Mucosa of descending colon (tissue), 3 donors: ENCODE measurements around the gene CDH1. TPM values are rescaled to one million over a fixed set of nuclear protein-coding genes. Genes with fewer than 3 reads are reported as not detected.

ENCODE experiments used
- ATAC-seq: fragments of 200-7000 bp; cut with Tn5 transposase; one replicate; pipeline ENCODE4 v1.9.1; 2020; ENCODE audit warnings: mild to moderate bottlenecking, moderate library complexity
- DNase-seq, 3 donors: peaks; one replicate each; pipeline ENCODE4 v3.0.0-alpha.2; 2020
- H3K36me3 ChIP-seq: fragments of 200-600 bp; one replicate; pipeline ENCODE4 v1.8.0; 2021; ENCODE audit warnings: low read depth, mild to moderate bottlenecking
- H3K4me1 ChIP-seq: fragments of 200-600 bp; one replicate; pipeline ENCODE4 v1.8.0; 2021; ENCODE audit warnings: low read depth, mild to moderate bottlenecking
- H3K4me3 ChIP-seq: fragments of 200-600 bp; one replicate; pipeline ENCODE4 v1.8.0; 2021; ENCODE audit warnings: mild to moderate bottlenecking
- H3K9me3 ChIP-seq: fragments of 200-600 bp; one replicate; pipeline ENCODE4 v1.8.0; 2021; ENCODE audit warnings: mild to moderate bottlenecking
- CTCF ChIP-seq: fragments of 200-600 bp; IDR thresholded peaks from one replicate; pipeline ENCODE4 v1.8.0; 2022; ENCODE audit warnings: antibody characterized with exemption, mild to moderate bottlenecking
- intact Hi-C, 2 donors: fragments of 100-400 bp; cut with DNase I in 1 of 2; cut with micrococcal nuclease in 1 of 2; formaldehyde crosslinking; loops; one replicate each; pipeline versions ENCODE4 v1.11.0 to v1.11.1; 2022; cut with DNase I, micrococcal nuclease
- total RNA-seq, 3 donors: library from RNA; stranded (reverse); fragmentation: NEBNext Ultra II Directional in 2 of 3; extraction: Animal tissue kit (Norgen Biotek cat#: 25700) in 2 of 3; gene quantifications; one replicate each; pipeline versions ENCODE4 v1.2.1 to v1.2.4, GENCODE V29; 2021 to 2023
- donor health status: DM: no; HTN: no; CAD: no; lungs with moderate emphysema.
- donor health status: DM: no; HTN: no; CAD: no.
- donor health status: DM: no; HTN: yes; CAD: no.

CDH1 gene
- total RNA-seq, 3 donors from 2014 or later: 284 to 777 (median 667) TPM

DNA sequence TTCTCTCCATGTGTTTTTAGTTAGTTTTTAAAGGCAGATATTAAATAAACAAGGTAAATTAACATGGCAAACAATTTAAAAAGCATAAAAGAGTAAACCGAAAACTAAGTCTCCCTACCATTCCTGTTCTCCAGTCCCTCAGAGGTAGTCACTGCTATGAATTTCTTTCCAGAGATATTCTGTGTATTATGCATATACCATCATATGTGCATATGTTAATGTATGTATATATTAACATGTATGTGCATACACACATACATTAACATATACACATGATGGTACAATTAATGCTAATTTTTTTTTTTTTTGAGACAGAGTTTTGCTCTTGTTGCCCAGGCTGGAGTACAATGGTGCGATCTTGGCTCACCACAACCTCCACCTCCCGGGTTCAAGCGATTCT lies 138.8 kb downstream of the CDH1 start:
- H3K9me3 ChIP-seq: no peaks in the 10 kb centered on the region
- intact Hi-C loops: no loop called here
- H3K4me3 ChIP-seq: no peak overlapping the region
- TF ChIP-seq CTCF: no peak
- no peaks in the 10 kb centered on the region for H3K36me3 ChIP-seq
- ATAC-seq: no peak
- no peak for DNase-seq
- peaks cover 8% of the 10 kb centered on the region for H3K4me1 ChIP-seq

- ATAC-seq (no peak), DNase-seq (no peak)
- Histone ChIP-seq H3K4me3 (no peak overlapping the region), H3K36me3 (no peaks in the 10 kb centered on the region), H3K4me1 (no peaks in the 10 kb centered on the region), H3K9me3 (no peaks in the 10 kb centered on the region)
- TF ChIP-seq CTCF: no peak
- intact Hi-C loops: no loop called here
These were observed 146.6 kb downstream of the CDH1 start for GRCh38 chr16:68883685-68884084.

- no peak for TF ChIP-seq CTCF
- no peaks in the 10 kb centered on the region for H3K4me1 ChIP-seq
- intact Hi-C loops: no loop called here
- no peaks in the 10 kb centered on the region for H3K9me3 ChIP-seq
- no peak for ATAC-seq
- no peak overlapping the region for H3K4me3 ChIP-seq
- H3K36me3 ChIP-seq: no peaks in the 10 kb centered on the region
- DNase-seq: no peak
These were observed 147.3 kb downstream of the CDH1 start for GRCh38 chr16:68884401-68884800.

Other genes with a start within 250 kb of the CDH1 start
- 10 to 100 TPM; 10.2 to 18.1 (median 12.8) TPM for gene ZFP90, start 198.0 kb upstream of the CDH1 start, total RNA-seq
- under 1 TPM; 0.22 to 0.77 (median 0.38) TPM for gene CDH3, start 92.0 kb upstream of the CDH1 start, total RNA-seq
- 10 to 100 TPM in 1 of 3 donors, 1 to 10 TPM in 2; 7.4 to 19.7 (median 8.2) TPM for gene TANGO6, start 106.2 kb downstream of the CDH1 start, total RNA-seq